ENCODE measurements around the gene CSRP2. TPM values are rescaled to one million over a fixed set of nuclear protein-coding genes. Genes with fewer than 3 reads are reported as not detected.

Gene CSRP2
- polyA plus RNA-seq, 3 donors, result 86.6 to 107 (median 98.9) TPM

DNA sequence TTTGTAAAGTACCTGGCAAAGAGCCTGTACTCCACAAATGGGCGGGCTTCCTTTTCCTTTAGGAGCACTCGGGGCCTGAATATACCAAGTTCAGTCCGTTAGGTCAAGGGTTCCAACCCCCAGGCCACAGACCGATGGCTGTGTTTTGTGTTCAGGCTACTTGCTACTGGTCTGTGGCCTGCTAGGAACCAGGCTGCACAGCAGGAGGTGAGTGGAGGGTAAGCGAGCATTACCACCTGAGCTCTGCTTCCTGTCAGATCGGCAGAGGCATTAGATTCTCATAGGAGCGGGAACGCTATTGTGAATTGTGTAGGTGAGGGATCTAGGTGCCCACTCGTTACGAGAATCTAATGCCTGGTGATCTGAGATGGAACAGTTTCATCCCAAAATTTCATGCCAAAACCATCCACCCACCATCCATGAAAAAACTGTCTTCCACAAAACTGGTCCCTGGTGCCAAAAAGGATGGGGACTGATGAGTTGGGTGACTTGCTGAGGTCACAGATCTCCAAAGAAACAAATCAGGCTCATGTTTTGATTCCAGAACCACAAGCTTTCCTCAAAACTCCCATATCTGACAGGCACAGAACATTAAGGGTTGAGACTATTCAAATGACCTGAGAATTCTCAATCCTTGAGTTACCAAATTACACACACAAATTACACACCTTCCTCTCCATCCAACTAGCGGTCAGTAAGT is 4.2 kb downstream of the CSRP2 start:
- DNase-seq (ENCODE audit: extremely low read depth in 1 of 11, low read depth in 9 of 11, low spot score in 4 of 11), result no peak

GRCh38 chr12:76874027-76874426 is 4.8 kb downstream of the CSRP2 start:
- no peak for DNase-seq (ENCODE audit: extremely low read depth in 1 of 11, low read depth in 9 of 11, low spot score in 4 of 11)

DNA sequence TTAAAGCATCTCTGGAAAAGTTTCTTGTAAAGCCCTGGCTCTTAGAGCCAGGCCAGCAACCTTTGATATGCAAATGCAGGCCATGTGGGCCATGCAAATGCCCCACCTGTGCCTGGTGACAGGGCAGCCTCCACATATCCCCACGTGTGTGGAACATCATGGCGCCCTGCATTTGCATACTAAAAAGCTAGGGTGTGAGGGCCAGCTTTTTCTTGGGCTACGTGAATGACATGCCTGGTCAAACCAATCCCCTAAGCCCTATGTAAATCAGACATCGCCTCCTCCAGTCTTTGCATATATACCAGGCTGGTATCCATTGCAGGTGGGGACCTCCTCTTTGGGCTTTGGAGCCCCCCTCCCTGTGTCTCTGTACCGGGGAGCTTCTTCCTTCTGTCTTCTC is 6.4 kb downstream of the CSRP2 start:
- DNase-seq (ENCODE audit: extremely low read depth in 1 of 11, low read depth in 9 of 11, low spot score in 4 of 11), result no peak

DNA sequence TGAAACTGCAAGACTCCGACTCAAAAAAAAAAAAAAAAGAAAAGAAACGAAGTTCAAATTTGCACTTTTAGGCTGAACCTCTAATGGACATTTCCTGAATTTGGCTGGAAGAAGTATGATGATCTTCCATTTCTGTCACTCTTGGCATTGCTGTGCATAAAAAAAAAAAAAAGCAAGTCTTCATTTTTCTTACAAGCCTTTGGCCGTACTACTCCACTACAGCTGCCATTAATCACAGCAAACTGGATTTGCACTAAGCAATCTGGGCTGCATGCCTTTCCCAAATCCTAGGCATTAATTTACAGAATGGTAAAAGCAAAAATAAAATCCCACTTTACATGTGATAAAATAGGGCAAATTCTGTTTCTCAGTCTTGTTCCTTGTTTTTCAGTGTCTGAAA is 7.1 kb downstream of the CSRP2 start:
- DNase-seq (ENCODE audit: extremely low read depth in 1 of 11, low read depth in 9 of 11, low spot score in 4 of 11), result no peak

- no peak for DNase-seq (ENCODE audit: extremely low read depth in 1 of 11, low read depth in 9 of 11, low spot score in 4 of 11)
These were observed 7.7 kb downstream of the CSRP2 start for GRCh38 chr12:76871082-76871481.

- DNase-seq (ENCODE audit: extremely low read depth in 1 of 11, low read depth in 9 of 11, low spot score in 4 of 11), result peak in 6 of 11 donors; percentile 42 to 72 (median 60)
These were observed 12.1 kb downstream of the CSRP2 start for GRCh38 chr12:76866726-76867125.

GRCh38 chr12:76866151-76866567 is 12.7 kb downstream of the CSRP2 start:
- no peak for DNase-seq (ENCODE audit: extremely low read depth in 1 of 11, low read depth in 9 of 11, low spot score in 4 of 11)

GRCh38 chr12:76864791-76865400 is 13.9 kb downstream of the CSRP2 start:
- DNase-seq (ENCODE audit: extremely low read depth in 1 of 11, low read depth in 9 of 11, low spot score in 4 of 11), result no peak

DNA sequence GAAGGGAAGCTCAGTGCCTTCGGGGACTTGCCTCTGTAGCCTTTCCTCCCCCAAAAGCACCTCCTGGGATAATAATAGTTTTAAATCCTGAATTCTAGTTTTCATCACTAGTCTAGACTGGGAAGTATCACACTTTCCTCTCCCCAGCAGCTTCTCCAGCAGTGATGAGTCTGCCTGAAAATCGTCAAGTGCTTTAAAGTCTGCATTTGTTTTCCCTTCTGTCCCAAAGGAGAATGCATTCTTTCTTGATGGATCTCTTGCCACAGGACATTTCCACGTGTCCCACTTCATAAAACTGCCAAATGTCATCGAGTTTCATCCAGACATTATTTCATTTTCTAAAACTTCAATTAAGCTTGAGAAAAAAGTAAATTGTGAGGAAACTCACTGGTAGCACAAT is 15.0 kb downstream of the CSRP2 start:
- no peak for DNase-seq (ENCODE audit: extremely low read depth in 1 of 11, low read depth in 9 of 11, low spot score in 4 of 11)

DNA sequence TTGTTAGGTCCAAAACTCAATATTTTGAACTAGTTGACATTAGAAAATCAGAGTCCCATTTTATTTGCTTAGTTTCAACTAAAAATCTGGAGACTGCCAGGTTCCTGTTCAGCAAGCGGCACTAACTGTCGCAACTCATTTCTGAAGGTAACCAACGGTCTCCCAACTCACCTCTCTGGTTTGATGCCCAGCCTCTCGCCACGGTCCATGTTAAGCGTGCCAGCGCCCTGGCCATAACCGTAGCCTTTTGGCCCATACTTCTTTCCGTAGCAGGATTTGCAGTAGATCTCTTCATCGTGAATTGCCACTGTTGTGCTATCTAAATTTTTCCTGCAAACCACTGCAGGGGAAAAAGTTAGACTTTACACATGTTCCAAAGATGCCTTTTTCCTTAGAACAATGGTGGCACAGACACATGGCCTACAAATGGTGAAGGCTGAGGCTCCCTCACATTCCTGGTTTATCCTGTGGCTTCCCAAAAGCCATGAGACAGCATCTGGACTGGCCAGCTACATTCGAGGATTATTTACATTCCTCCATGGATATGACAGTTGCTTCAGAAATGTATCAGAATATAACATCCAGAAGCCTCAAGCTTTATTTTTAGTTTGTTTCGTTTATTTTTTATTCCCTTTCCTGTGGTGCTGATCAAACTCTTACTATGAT is 15.7 kb downstream of the CSRP2 start:
- DNase-seq (ENCODE audit: extremely low read depth in 1 of 11, low read depth in 9 of 11, low spot score in 4 of 11), result no peak

- no peak for DNase-seq (ENCODE audit: extremely low read depth in 1 of 11, low read depth in 9 of 11, low spot score in 4 of 11)
These were observed 18.6 kb downstream of the CSRP2 start for GRCh38 chr12:76860256-76860655.

- no peak for DNase-seq (ENCODE audit: extremely low read depth in 1 of 11, low read depth in 9 of 11, low spot score in 4 of 11)
These were observed 19.2 kb downstream of the CSRP2 start for GRCh38 chr12:76859611-76860010.

- DNase-seq (ENCODE audit: extremely low read depth in 1 of 11, low read depth in 9 of 11, low spot score in 4 of 11), result no peak
These were observed 22.7 kb downstream of the CSRP2 start for GRCh38 chr12:76856018-76856644.

DNA sequence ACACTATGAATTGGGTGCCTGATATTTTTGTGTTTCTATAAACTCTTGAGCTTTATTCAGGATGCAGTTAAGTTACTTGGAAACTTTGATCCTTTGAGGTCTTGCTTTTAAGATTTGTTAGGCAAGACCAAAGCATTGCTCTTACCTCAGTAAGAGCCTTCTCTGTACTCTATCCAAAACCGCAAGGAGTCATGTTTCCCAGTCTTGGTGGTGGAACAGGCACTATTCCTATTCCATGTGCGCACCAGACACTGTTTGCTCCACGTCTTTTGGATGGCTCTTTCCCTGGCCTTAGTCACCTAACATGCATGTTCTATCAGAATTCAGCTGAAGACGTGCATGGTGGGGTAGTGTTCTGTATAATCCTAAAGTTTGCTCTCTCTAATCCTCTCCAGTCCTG is 23.5 kb downstream of the CSRP2 start:
- no peak for DNase-seq (ENCODE audit: extremely low read depth in 1 of 11, low read depth in 9 of 11, low spot score in 4 of 11)

GRCh38 chr12:76852106-76852505 is 26.7 kb downstream of the CSRP2 start:
- DNase-seq (ENCODE audit: extremely low read depth in 1 of 11, low read depth in 9 of 11, low spot score in 4 of 11), result no peak

- DNase-seq (ENCODE audit: extremely low read depth in 1 of 11, low read depth in 9 of 11, low spot score in 4 of 11), result no peak
These were observed 30.7 kb downstream of the CSRP2 start for GRCh38 chr12:76848132-76848531.

- no peak for DNase-seq (ENCODE audit: extremely low read depth in 1 of 11, low read depth in 9 of 11, low spot score in 4 of 11)
These were observed 31.6 kb downstream of the CSRP2 start for GRCh38 chr12:76847260-76847659.

GRCh38 chr12:76836633-76837032 is 42.2 kb downstream of the CSRP2 start:
- DNase-seq (ENCODE audit: extremely low read depth in 1 of 11, low read depth in 9 of 11, low spot score in 4 of 11), result no peak

DNA sequence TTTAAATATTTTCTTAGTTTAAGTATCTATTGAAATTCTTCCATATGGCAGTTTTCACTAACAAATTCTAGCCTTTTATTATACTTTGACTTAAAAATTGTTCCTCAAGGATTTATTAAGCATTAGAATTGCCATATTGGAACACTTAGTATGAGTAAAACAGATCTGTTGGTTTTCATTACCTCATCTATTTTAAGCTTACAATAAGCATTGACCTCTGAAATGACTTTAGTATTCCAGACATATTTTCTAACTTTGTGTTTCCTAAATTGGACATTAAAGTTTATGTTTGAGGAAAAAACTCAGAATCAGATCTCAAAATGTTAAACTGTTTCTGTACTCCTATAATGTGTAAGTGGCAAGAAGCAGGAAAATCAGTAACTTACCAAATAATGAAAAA is 48.4 kb downstream of the CSRP2 start:
- no peak for DNase-seq (ENCODE audit: extremely low read depth in 1 of 11, low read depth in 9 of 11, low spot score in 4 of 11)

DNA sequence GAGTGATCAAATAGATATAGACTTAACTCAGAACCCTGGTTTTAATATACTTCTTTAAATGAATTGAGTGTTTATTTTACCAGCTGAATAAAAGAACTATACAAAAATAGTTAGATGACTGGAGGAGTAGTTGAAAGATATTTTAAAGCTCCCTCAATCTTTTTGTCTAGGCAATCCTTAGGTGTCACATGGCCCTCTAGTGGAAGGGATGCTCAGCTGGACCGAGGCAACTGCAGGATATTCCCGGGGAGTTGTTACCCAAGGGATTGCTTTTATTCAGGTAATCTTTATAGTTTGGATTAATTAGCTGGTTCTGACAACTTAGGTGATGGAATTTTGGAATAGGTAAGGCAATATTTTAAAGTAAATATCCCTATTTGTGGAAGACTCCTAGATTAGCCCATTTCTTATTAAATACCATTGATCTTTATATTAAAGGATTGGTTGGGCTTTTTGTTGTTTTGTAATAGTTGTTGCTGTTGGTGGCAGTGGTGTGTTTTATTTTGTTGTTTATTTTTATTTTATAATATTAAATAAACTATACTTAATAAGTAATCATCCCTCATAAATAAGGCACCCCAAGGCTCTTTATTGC is 57.8 kb downstream of the CSRP2 start:
- peak in 3 of 11 donors; percentile 5 to 17 (median 13) for DNase-seq (ENCODE audit: extremely low read depth in 1 of 11, low read depth in 9 of 11, low spot score in 4 of 11)
